NB4 (cell line): ENCODE results near the gene ITIH6.

Experiments used
- MAX ChIP-seq: IDR thresholded peaks from 2 replicates; pipeline ENCODE4 v1.6.1; 2011; ENCODE audit warnings: low read depth, low read length
- TF ChIP-seq, protein P1 (sequence below): IDR thresholded peaks from one replicate; pipeline ENCODE4 v1.5.1; 2012; ENCODE audit warnings: low read depth, low read length

DNA sequence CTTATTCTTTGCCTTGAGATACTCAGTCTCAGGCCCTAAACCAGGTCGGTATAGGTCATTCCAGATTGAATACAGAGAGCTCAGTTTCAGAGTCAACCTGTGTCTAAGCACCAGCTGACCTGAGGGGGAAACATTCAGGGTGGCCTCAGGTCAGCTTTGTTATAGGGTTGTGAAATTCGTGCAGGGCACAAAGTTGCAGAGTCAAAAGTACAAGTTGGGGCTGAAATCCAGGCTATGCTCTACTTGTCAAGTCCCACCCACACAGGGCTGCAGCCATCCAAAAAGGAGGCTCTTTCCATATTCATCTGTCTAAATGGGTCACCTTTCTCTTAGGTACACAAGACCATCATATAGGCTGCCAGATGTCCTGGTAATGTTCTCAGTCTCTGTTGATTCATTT lies 89.7 kb downstream of the ITIH6 start:
- TF ChIP-seq, protein P1, sequence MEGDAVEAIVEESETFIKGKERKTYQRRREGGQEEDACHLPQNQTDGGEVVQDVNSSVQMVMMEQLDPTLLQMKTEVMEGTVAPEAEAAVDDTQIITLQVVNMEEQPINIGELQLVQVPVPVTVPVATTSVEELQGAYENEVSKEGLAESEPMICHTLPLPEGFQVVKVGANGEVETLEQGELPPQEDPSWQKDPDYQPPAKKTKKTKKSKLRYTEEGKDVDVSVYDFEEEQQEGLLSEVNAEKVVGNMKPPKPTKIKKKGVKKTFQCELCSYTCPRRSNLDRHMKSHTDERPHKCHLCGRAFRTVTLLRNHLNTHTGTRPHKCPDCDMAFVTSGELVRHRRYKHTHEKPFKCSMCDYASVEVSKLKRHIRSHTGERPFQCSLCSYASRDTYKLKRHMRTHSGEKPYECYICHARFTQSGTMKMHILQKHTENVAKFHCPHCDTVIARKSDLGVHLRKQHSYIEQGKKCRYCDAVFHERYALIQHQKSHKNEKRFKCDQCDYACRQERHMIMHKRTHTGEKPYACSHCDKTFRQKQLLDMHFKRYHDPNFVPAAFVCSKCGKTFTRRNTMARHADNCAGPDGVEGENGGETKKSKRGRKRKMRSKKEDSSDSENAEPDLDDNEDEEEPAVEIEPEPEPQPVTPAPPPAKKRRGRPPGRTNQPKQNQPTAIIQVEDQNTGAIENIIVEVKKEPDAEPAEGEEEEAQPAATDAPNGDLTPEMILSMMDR = no peak
- TF ChIP-seq MAX = no peak
